BJ (cell line): Measurements from ENCODE around the gene CTDSPL. TPM values are rescaled to one million over a fixed set of nuclear protein-coding genes. Genes with fewer than 3 reads are reported as not detected.

Experiments used
- CTCF ChIA-PET: fragments of 350-600 bp; formaldehyde crosslinking; extraction: SDS; loops from one replicate; lab custom pipeline; 2021; ENCODE audit warnings: antibody characterized with exemption, inconsistent platforms; lab: Yijun Ruan, JAX
- POLR2A ChIA-PET: fragments of 300-600 bp; sonication (Branson Sonifier 250); formaldehyde crosslinking; extraction: SDS; loops from one replicate; lab custom pipeline; 2021; ENCODE audit warnings: antibody characterized with exemption; lab: Charles Lee
- DNase-seq: peaks from one replicate; pipeline ENCODE4 v3.0.0-alpha.2; 2011; ENCODE audit warnings: low read depth
- H3K27me3 ChIP-seq: 2 replicates; pipeline ENCODE4 v1.6.0; 2011; ENCODE audit warnings: low read length; ENCODE audit not compliant: control insufficient read depth, insufficient read depth
- H3K36me3 ChIP-seq: 2 replicates; pipeline ENCODE4 v1.5.1; 2011; ENCODE audit warnings: low read length; ENCODE audit not compliant: control insufficient read depth, insufficient read depth
- H3K4me3 ChIP-seq: 2 replicates; pipeline ENCODE4 v1.5.1; 2011; ENCODE audit warnings: low read depth, mild to moderate bottlenecking, control low read depth, low read length
- polyA plus RNA-seq: library from polyadenylated mRNA; depleted of rRNA; stranded (reverse); fragments of >200 nt; gene quantifications from 2 replicates; pipeline ENCODE4 v1.2.3, GENCODE V29; 2011
- TF ChIP-seq, protein P1 (sequence below): IDR thresholded peaks from 2 replicates; pipeline ENCODE4 v1.5.1; 2011; ENCODE audit warnings: low read depth, mild to moderate bottlenecking, control low read depth, inconsistent platforms, low read length, moderate library complexity; ENCODE audit not compliant: insufficient read depth

The CTDSPL gene
- polyA plus RNA-seq, 1 experiment = 45.2 TPM

DNA sequence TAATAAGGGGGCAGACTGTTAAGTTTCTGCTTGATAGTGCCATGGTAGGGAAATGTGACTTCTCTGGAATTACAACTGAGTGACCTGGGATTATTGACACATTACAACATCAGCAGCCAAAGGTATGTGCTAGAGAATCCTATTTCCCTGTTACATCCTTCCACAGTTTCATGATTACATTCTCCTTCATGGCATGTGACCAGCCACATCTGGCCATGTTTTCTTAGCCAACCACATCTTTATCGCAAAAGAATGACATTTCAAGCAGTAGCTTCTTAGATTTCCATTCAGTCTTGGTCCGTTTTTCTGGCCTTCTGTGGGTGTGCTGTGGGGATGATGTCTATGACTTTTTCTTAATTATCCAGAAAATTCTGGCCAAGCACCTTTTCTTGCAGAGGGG, 45.4 kb upstream of the CTDSPL start:
- Histone ChIP-seq H3K27me3 (no peaks in the 10 kb centered on the region), H3K36me3 (no peaks in the 10 kb centered on the region), H3K4me3 (no peak overlapping the region)
- ChIA-PET POLR2A (no interaction called here), CTCF (interaction anchor here (1.0 to 2.0 kb wide), 5 partner anchors 8 to 18 kb away, joined by 3 to 7 read pairs (median 4); no protein-coding TSS in a partner anchor)
- TF ChIP-seq, protein P1, sequence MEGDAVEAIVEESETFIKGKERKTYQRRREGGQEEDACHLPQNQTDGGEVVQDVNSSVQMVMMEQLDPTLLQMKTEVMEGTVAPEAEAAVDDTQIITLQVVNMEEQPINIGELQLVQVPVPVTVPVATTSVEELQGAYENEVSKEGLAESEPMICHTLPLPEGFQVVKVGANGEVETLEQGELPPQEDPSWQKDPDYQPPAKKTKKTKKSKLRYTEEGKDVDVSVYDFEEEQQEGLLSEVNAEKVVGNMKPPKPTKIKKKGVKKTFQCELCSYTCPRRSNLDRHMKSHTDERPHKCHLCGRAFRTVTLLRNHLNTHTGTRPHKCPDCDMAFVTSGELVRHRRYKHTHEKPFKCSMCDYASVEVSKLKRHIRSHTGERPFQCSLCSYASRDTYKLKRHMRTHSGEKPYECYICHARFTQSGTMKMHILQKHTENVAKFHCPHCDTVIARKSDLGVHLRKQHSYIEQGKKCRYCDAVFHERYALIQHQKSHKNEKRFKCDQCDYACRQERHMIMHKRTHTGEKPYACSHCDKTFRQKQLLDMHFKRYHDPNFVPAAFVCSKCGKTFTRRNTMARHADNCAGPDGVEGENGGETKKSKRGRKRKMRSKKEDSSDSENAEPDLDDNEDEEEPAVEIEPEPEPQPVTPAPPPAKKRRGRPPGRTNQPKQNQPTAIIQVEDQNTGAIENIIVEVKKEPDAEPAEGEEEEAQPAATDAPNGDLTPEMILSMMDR = no peak
- no peak for DNase-seq

DNA sequence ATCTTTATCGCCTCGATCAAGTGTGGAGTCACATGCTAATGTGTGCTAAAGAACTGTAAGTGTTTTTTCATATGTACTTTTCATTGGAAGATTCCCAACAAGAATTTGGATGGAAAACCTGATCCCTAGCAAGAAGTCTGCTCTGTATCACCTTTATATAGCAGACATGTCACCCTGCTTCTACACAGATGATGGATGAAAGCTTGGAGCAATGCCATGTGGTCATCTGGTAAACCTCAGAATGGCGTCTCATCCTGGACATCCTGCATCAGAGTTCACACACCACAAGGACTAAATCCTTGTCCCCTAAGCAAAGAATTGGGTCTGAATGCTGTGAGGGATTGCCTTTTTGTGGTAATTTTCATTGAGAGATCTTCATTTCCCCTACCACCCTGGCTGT, 42.1 kb upstream of the CTDSPL start:
- CTCF ChIA-PET = no interaction called here
- Histone ChIP-seq H3K36me3 (no peaks in the 10 kb centered on the region), H3K27me3 (no peaks in the 10 kb centered on the region), H3K4me3 (no peak overlapping the region)
- TF ChIP-seq, protein P1 = no peak
- POLR2A ChIA-PET = no interaction called here
- DNase-seq = no peak

DNA sequence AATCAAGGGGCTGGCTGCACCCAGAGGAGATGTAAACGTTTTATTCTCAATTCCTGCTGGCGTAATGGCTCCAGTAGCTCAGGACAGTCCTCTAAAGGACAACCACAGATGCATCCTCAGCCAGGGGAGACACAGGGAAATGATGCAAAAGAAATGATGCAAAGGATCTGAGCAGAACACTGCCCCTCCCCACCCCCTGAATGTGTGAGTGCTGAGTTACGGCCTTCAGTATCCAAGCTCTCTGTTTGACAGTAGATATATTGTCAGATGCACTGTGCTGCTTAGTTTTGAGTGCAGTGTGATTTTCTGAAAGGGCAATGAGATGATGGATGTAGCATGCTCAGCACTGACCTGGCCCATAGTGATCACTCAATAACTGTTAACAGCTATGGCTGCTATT, 41.4 kb upstream of the CTDSPL start:
- ChIA-PET CTCF (no interaction called here), POLR2A (no interaction called here)
- H3K4me3 ChIP-seq = no peak overlapping the region
- DNase-seq = no peak
- no peaks in the 10 kb centered on the region for H3K36me3 ChIP-seq
- TF ChIP-seq, protein P1 = no peak
- H3K27me3 ChIP-seq = no peaks in the 10 kb centered on the region

DNA sequence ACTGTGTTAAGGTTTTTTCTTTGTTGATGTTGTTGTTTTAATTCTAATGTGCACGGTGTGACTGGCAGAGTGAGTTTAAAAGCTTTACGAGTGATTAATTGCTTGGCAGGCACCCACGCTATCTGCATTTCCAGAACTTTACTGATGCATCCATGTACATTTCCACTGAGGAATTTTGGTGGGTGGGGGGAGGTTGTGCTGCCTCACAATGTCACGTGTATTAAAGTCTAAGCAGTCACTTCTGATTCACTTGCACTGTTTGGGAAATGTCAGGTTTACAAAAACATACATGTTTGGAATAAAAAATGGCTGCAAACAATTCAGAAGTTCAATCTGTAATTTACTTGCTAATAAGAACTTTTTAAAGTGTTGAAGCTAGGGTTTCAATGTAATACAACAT, 38.5 kb upstream of the CTDSPL start:
- no peak for DNase-seq
- no peaks in the 10 kb centered on the region for H3K27me3 ChIP-seq
- H3K4me3 ChIP-seq = no peak overlapping the region
- ChIA-PET POLR2A (no interaction called here), CTCF (no interaction called here)
- TF ChIP-seq, protein P1 = no peak
- no peaks in the 10 kb centered on the region for H3K36me3 ChIP-seq

DNA sequence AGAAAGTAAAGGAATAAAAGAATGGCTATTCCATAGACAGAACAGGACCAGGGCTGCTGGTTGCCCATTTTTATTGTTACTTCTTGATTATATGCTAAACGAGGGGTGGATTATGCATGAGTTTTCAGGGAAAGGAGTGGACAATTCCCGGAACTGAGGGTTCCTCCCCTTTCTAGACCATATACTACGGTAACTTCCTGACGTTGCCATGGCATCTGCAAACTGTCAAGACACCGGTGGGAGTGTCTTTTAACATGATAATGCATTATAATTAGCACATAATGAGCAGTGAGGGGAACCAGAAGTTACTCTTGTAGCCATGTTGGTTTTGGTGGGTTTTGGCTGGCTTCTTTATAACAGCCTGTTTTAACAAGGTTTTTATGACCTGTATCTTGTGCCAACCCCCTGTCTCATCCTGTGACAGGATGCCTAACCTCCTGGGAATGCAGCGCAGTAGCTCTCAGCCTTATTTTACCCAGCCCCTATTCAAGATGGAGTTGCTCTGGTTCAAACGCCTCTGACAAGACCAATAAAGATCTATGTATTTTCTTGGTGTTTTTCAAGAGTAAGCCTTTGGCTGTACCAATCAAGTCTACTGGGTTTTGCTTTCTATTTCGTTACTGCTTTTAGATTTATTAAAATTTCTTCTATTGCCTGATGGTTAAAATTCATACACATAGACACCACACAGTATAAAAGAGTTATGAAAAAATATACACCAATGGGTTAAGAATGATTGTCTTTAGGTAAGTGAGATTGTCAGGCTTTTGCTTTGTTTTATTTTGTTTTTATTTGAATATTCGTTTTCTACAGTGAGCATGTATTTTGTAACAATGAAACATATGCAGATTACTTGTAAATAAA, 37.4 kb upstream of the CTDSPL start:
- TF ChIP-seq, protein P1 = no peak
- POLR2A ChIA-PET = no interaction called here
- H3K36me3 ChIP-seq = no peaks in the 10 kb centered on the region

More for the DNA sequence above, 37.4 kb upstream of the CTDSPL start:
- Histone ChIP-seq H3K27me3 (no peaks in the 10 kb centered on the region), H3K4me3 (no peak overlapping the region)
- CTCF ChIA-PET = no interaction called here
- DNase-seq = no peak
